Measurements from ENCODE around the gene RPH3AL. TPM values are rescaled to one million over a fixed set of nuclear protein-coding genes. Genes with fewer than 3 reads are reported as not detected.

Gene RPH3AL
- total RNA-seq, 2 experiments from 2014 or later, result 2.4 to 2.8 TPM

- no peak for ATAC-seq (ENCODE audit: poor library complexity)
- Mint-ChIP-seq H3K27me3 (no peaks in the 10 kb centered on the region), H3K4me1 (ENCODE audit: low read depth) (peaks cover 13% of the 10 kb centered on the region), H3K27ac (no peak overlapping the region), H3K4me3 (no peak overlapping the region), H3K9me3 (no peaks in the 10 kb centered on the region), H3K36me3 (ENCODE audit: low read depth) (no peaks in the 10 kb centered on the region)
- POLR2A ChIA-PET, result no interaction called here
- intact Hi-C loops (cut with DNase I, micrococcal nuclease), result no loop called here
- Histone ChIP-seq H3K27ac (ENCODE audit: low read depth in 1 of 2, low read length in 2 of 2) (no peak overlapping the region), H3K36me3 (ENCODE audit: insufficient read depth, low read length) (no peaks in the 10 kb centered on the region), H3K27me3 (ENCODE audit: control insufficient read depth in 1 of 2, insufficient read depth in 2 of 2, low read length in 2 of 2) (no peaks in the 10 kb centered on the region), H3K4me3 (ENCODE audit: low read length) (no peak overlapping the region), H3K9me3 (ENCODE audit: control insufficient read depth in 1 of 2, insufficient read depth in 1 of 2, low read length in 2 of 2) (no peaks in the 10 kb centered on the region), H3K4me1 (ENCODE audit: insufficient read depth, low read length) (peaks cover 32% of the 10 kb centered on the region)
- DNase-seq, result peak in 1 of 14 experiments; percentile 6
- TF ChIP-seq CTCF (IDR thresholded peaks at IDR 0.05), result no peak
- CTCF ChIA-PET, result no interaction called here
These were observed 14.0 kb downstream of the RPH3AL start for GRCh38 chr17:338442-339192.

GRCh38 chr17:337866-338265 lies 14.7 kb downstream of the RPH3AL start:
- no peak overlapping the region for H3K4me3 ChIP-seq (ENCODE audit: low read length)
- no peak overlapping the region for H3K4me3 Mint-ChIP-seq
- no peaks in the 10 kb centered on the region for H3K27me3 Mint-ChIP-seq
- ChIA-PET CTCF (no interaction called here), POLR2A (no interaction called here)
- peaks cover 13% of the 10 kb centered on the region for H3K4me1 Mint-ChIP-seq (ENCODE audit: low read depth)
- TF ChIP-seq CTCF (IDR thresholded peaks at IDR 0.05), result no peak
- H3K4me1 ChIP-seq (ENCODE audit: insufficient read depth, low read length), result peaks cover 35% of the 10 kb centered on the region
- intact Hi-C loops (cut with DNase I, micrococcal nuclease), result no loop called here
- no peaks in the 10 kb centered on the region for H3K27me3 ChIP-seq (ENCODE audit: control insufficient read depth in 1 of 2, insufficient read depth in 2 of 2, low read length in 2 of 2)
- DNase-seq (no peak), ATAC-seq (ENCODE audit: poor library complexity) (no peak)
- no peaks in the 10 kb centered on the region for H3K9me3 ChIP-seq (ENCODE audit: control insufficient read depth in 1 of 2, insufficient read depth in 1 of 2, low read length in 2 of 2)
- no peak overlapping the region for H3K27ac Mint-ChIP-seq
- no peaks in the 10 kb centered on the region for H3K36me3 Mint-ChIP-seq (ENCODE audit: low read depth)
- no peak overlapping the region for H3K27ac ChIP-seq (ENCODE audit: low read depth in 1 of 2, low read length in 2 of 2)
- H3K36me3 ChIP-seq (ENCODE audit: insufficient read depth, low read length), result no peaks in the 10 kb centered on the region
- H3K9me3 Mint-ChIP-seq, result no peaks in the 10 kb centered on the region

- ATAC-seq (ENCODE audit: poor library complexity) (no peak), DNase-seq (peak in 1 of 14 experiments; percentile 7)
- no peaks in the 10 kb centered on the region for H3K36me3 ChIP-seq (ENCODE audit: insufficient read depth, low read length)
- Mint-ChIP-seq H3K27me3 (no peaks in the 10 kb centered on the region), H3K36me3 (ENCODE audit: low read depth) (no peaks in the 10 kb centered on the region), H3K4me3 (no peak overlapping the region), H3K9me3 (no peaks in the 10 kb centered on the region), H3K27ac (no peak overlapping the region), H3K4me1 (ENCODE audit: low read depth) (peaks cover 13% of the 10 kb centered on the region)
- H3K9me3 ChIP-seq (ENCODE audit: control insufficient read depth in 1 of 2, insufficient read depth in 1 of 2, low read length in 2 of 2), result no peaks in the 10 kb centered on the region
- ChIA-PET POLR2A (no interaction called here), CTCF (no interaction called here)
- no peak for TF ChIP-seq CTCF (IDR thresholded peaks at IDR 0.05)
- H3K4me1 ChIP-seq (ENCODE audit: insufficient read depth, low read length), result peaks cover 39% of the 10 kb centered on the region
- H3K27me3 ChIP-seq (ENCODE audit: control insufficient read depth in 1 of 2, insufficient read depth in 2 of 2, low read length in 2 of 2), result no peaks in the 10 kb centered on the region
- H3K4me3 ChIP-seq (ENCODE audit: low read length), result no peak overlapping the region
- intact Hi-C loops (cut with DNase I, micrococcal nuclease), result no loop called here
- no peak overlapping the region for H3K27ac ChIP-seq (ENCODE audit: low read depth in 1 of 2, low read length in 2 of 2)
These were observed 15.2 kb downstream of the RPH3AL start for GRCh38 chr17:337453-337852.
